ENCODE data around the gene AP3B2.

The AP3B2 gene

GRCh38 chr15:82689147-82689546 is 20.5 kb downstream of the AP3B2 start:
- no peak for DNase-seq

- DNase-seq, result no peak
Observed at GRCh38 chr15:82688691-82689090, 21.0 kb downstream of the AP3B2 start.

- no peak for DNase-seq
Observed at GRCh38 chr15:82681371-82681770, 28.3 kb downstream of the AP3B2 start.

- peak; percentile 88 for DNase-seq
Observed at GRCh38 chr15:82680200-82681102, 29.2 kb downstream of the AP3B2 start.

- no peak for DNase-seq
Observed at GRCh38 chr15:82679626-82680199, 30.0 kb downstream of the AP3B2 start.

- no peak for DNase-seq
Observed at GRCh38 chr15:82677720-82678323, 31.9 kb downstream of the AP3B2 start.

- no peak for DNase-seq
Observed at GRCh38 chr15:82674873-82675272, 34.8 kb downstream of the AP3B2 start.

- DNase-seq, result no peak
Observed at GRCh38 chr15:82670699-82671098, 39.0 kb downstream of the AP3B2 start.

GRCh38 chr15:82666606-82667005 is 43.1 kb downstream of the AP3B2 start:
- DNase-seq, result no peak

- no peak for DNase-seq
Observed at GRCh38 chr15:82664021-82664420, 45.7 kb downstream of the AP3B2 start.

- DNase-seq, result no peak
Observed at GRCh38 chr15:82663186-82663600, 46.5 kb downstream of the AP3B2 start.

- no peak for DNase-seq
Observed at GRCh38 chr15:82662641-82663040, 47.0 kb downstream of the AP3B2 start.

- DNase-seq, result no peak
Observed at GRCh38 chr15:82660378-82660777, 49.3 kb downstream of the AP3B2 start.

- DNase-seq, result no peak
Observed at GRCh38 chr15:82656641-82657266, 52.9 kb downstream of the AP3B2 start.

GRCh38 chr15:82655606-82656005 is 54.1 kb downstream of the AP3B2 start:
- DNase-seq, result no peak

- no peak for DNase-seq
Observed at GRCh38 chr15:82653483-82654168, 56.0 kb downstream of the AP3B2 start.

GRCh38 chr15:82651708-82652107 is 58.0 kb downstream of the AP3B2 start:
- no peak for DNase-seq

- DNase-seq, result no peak
Observed at GRCh38 chr15:82650046-82650670, 59.5 kb downstream of the AP3B2 start.

GRCh38 chr15:82649226-82649999 is 60.3 kb downstream of the AP3B2 start:
- DNase-seq, result no peak

GRCh38 chr15:82648257-82649103 is 61.2 kb downstream of the AP3B2 start:
- no peak for DNase-seq

GRCh38 chr15:82647835-82648256 is 61.8 kb downstream of the AP3B2 start:
- no peak for DNase-seq

All from NCI-H774 (cell line).